Adrenal gland (tissue), 5 donors: ENCODE results near the gene CFAP298.

Experiments used
- POLR2A ChIP-seq, 2 donors: fragments of 450-650 bp; IDR thresholded peaks; one replicate each; pipeline ENCODE4 v1.6.1; 2017; ENCODE audit warnings: antibody characterized with exemption in 2 of 2, mild to moderate bottlenecking in 2 of 2, moderate library complexity in 1 of 2
- TF ChIP-seq, protein P1 (sequence below), 6 experiments: fragments of 450-650 bp in 4 of 6; fragments of 200-600 bp in 2 of 6; sonication (generic) in 1 of 6; IDR thresholded peaks; 1 replicate in 5 of 6; 2 replicates in 1 of 6; pipeline versions ENCODE4 v1.5.1 to v1.8.0; 2016 to 2021; ENCODE audit warnings: antibody characterized with exemption in 6 of 6, mild to moderate bottlenecking in 2 of 6, moderate library complexity in 1 of 6
- donor health status: DM: no; HTN: no; CAD: no.

DNA sequence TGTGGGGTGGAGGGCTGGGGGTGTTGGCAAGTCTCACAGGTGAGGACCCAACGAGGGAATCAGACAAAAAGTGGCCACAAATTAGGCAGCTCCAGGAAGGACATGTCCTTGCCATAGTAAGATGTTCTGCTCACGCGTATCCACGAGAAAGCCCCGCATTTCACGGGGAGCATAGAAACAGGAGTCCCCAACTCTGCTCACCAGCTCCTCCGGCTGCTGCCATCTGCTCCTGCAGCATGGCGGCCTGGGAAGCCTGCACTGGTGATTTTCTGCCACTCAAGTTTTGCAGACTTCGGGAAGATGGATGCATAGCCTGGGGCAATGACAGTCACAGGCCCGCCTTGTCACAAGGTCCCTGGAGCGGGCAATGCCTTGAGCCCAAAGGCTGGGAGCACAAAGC, 36.2 kb downstream of the CFAP298 start:
- TF ChIP-seq, protein P1, sequence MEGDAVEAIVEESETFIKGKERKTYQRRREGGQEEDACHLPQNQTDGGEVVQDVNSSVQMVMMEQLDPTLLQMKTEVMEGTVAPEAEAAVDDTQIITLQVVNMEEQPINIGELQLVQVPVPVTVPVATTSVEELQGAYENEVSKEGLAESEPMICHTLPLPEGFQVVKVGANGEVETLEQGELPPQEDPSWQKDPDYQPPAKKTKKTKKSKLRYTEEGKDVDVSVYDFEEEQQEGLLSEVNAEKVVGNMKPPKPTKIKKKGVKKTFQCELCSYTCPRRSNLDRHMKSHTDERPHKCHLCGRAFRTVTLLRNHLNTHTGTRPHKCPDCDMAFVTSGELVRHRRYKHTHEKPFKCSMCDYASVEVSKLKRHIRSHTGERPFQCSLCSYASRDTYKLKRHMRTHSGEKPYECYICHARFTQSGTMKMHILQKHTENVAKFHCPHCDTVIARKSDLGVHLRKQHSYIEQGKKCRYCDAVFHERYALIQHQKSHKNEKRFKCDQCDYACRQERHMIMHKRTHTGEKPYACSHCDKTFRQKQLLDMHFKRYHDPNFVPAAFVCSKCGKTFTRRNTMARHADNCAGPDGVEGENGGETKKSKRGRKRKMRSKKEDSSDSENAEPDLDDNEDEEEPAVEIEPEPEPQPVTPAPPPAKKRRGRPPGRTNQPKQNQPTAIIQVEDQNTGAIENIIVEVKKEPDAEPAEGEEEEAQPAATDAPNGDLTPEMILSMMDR (IDR thresholded peaks at IDR 0.05), result no peak
- no peak for TF ChIP-seq POLR2A (IDR thresholded peaks at IDR 0.05)
